22Rv1 (cell line): ENCODE results near the gene STX2.

Experiments used
- ZFX ChIP-seq: fragments of 450-650 bp; IDR thresholded peaks from 2 replicates; pipeline ENCODE4 v1.6.1; 2017; ENCODE audit warnings: antibody characterized with exemption, borderline replicate concordance
- TF ChIP-seq, protein P1 (sequence below): fragments of 450-650 bp; IDR thresholded peaks from 2 replicates; pipeline ENCODE4 v1.5.1; 2017; ENCODE audit warnings: mild to moderate bottlenecking

DNA sequence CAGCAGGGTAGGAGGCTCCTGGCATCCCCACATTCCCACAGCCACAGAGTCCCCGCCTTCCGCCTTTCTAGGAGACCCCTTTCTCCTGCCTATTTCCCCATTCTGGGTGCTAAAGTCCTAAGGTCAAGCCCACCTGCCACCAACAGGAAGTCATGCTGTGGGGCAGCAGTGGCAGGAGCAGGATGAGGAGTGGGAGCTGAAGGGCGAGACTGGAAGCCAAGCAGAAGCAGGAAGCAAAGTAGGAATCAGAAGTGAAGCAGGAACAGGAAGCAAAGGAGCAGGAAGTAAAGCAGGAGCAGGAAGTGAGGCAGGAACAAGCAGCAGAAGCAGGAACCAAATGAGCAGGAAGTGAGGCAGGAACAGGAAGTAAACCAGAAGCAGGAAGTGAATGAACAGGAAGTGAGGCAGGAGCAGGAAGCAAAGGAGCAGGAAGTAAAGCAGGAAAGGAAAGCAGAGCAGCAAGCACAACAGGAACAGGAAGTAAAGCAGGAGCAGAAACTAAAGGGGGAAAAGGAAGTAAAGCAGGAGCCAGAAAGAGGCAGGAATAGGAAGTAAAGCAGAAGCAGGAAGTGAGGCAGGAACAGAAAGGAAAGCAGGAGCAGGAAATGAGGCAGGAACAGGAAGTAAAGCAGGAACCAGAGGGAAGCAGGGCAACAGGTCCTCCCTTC lies 84.7 kb downstream of the STX2 start:
- TF ChIP-seq, protein P1, sequence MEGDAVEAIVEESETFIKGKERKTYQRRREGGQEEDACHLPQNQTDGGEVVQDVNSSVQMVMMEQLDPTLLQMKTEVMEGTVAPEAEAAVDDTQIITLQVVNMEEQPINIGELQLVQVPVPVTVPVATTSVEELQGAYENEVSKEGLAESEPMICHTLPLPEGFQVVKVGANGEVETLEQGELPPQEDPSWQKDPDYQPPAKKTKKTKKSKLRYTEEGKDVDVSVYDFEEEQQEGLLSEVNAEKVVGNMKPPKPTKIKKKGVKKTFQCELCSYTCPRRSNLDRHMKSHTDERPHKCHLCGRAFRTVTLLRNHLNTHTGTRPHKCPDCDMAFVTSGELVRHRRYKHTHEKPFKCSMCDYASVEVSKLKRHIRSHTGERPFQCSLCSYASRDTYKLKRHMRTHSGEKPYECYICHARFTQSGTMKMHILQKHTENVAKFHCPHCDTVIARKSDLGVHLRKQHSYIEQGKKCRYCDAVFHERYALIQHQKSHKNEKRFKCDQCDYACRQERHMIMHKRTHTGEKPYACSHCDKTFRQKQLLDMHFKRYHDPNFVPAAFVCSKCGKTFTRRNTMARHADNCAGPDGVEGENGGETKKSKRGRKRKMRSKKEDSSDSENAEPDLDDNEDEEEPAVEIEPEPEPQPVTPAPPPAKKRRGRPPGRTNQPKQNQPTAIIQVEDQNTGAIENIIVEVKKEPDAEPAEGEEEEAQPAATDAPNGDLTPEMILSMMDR: no peak
- no peak for TF ChIP-seq ZFX
